Calu3 (cell line): ENCODE data around the gene SCAMP2. TPM values are rescaled to one million over a fixed set of nuclear protein-coding genes. Genes with fewer than 3 reads are reported as not detected.
A peak's percentile ranks its signal among the peaks of the same experiment; 100 is the strongest.

Source experiments
- BruUV-seq: library from RNA; stranded (reverse); fragments of 400-500 nt; replicated peaks from 2 replicates; lab custom pipeline; 2021; lab: Mats Ljungman, UMichigan
- CTCF ChIA-PET: fragments of 300-600 bp; sonication (Branson Sonifier 250); formaldehyde crosslinking; loops from one replicate; lab custom pipeline; 2022; ENCODE audit warnings: antibody characterized with exemption; lab: Charles Lee
- DNase-seq: peaks from one replicate; pipeline ENCODE4 v3.0.0; 2022
- H3K27ac Mint-ChIP-seq: one replicate; pipeline ENCODE4 v1.8.0; 2022; ENCODE audit warnings: mixed read lengths; ENCODE audit not compliant: unreplicated experiment
- H3K27me3 Mint-ChIP-seq: one replicate; pipeline ENCODE4 v1.8.0; 2022; ENCODE audit warnings: mixed read lengths; ENCODE audit not compliant: unreplicated experiment
- H3K36me3 Mint-ChIP-seq: one replicate; pipeline ENCODE4 v1.8.0; 2022; ENCODE audit warnings: mild to moderate bottlenecking, moderate library complexity, mixed read lengths; ENCODE audit not compliant: insufficient read depth, unreplicated experiment
- H3K4me1 Mint-ChIP-seq: one replicate; pipeline ENCODE4 v1.8.0; 2022; ENCODE audit warnings: mild to moderate bottlenecking, low read depth, mixed read lengths; ENCODE audit not compliant: unreplicated experiment
- H3K4me3 Mint-ChIP-seq: one replicate; pipeline ENCODE4 v1.8.0; 2022; ENCODE audit warnings: mild to moderate bottlenecking, low read depth, moderate library complexity, mixed read lengths; ENCODE audit not compliant: unreplicated experiment
- H3K9me3 Mint-ChIP-seq: one replicate; pipeline ENCODE4 v1.8.0; 2022; ENCODE audit warnings: low read depth, mixed read lengths; ENCODE audit not compliant: unreplicated experiment
- intact Hi-C: fragments of 100-400 bp; cut with micrococcal nuclease; formaldehyde crosslinking; loops from one replicate; pipeline ENCODE4 v1.10.0; 2022; ENCODE audit not compliant: unreplicated experiment
- total RNA-seq: library from RNA; stranded (reverse); gene quantifications from 2 replicates; pipeline ENCODE4 v1.2.3, GENCODE V29; 2022
- TF ChIP-seq, protein P1 (sequence below): fragments of 200-600 bp; IDR thresholded peaks from one replicate; pipeline ENCODE4 v1.8.0; 2022; ENCODE audit warnings: antibody characterized with exemption; ENCODE audit not compliant: unreplicated experiment

The SCAMP2 gene
- total RNA-seq, 1 experiment from 2014 or later = 114 TPM

DNA sequence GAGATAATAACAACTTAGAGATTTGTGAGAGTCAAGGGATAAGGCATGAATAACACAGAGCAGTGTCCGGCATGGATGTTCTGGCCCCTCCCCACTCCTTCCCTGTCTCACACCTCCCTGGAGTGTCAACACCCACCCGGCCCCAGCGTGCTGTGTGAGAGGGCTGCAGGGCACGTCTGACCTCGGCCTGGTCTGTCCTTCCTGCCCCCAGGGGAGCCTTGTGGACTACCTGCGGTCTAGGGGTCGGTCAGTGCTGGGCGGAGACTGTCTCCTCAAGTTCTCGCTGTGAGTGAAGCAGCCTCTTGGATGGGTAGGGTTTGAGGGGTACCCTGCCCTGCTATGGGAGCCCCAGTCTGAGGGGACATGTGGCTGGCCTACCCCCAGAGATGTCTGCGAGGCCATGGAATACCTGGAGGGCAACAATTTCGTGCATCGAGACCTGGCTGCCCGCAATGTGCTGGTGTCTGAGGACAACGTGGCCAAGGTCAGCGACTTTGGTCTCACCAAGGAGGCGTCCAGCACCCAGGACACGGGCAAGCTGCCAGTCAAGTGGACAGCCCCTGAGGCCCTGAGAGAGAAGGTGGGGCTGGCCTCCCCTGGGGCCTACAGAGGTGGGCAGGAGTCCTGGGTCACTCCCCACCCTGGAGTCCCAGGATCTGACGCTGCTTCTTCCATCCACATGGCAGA lies 71.7 kb downstream of the SCAMP2 start:
- Mint-ChIP-seq H3K27ac (no peak overlapping the region), H3K36me3 (peaks cover 31% of the 10 kb centered on the region), H3K4me1 (no peaks in the 10 kb centered on the region), H3K4me3 (no peak overlapping the region), H3K27me3 (peaks cover 3% of the 10 kb centered on the region), H3K9me3 (no peaks in the 10 kb centered on the region)
- TF ChIP-seq, protein P1, sequence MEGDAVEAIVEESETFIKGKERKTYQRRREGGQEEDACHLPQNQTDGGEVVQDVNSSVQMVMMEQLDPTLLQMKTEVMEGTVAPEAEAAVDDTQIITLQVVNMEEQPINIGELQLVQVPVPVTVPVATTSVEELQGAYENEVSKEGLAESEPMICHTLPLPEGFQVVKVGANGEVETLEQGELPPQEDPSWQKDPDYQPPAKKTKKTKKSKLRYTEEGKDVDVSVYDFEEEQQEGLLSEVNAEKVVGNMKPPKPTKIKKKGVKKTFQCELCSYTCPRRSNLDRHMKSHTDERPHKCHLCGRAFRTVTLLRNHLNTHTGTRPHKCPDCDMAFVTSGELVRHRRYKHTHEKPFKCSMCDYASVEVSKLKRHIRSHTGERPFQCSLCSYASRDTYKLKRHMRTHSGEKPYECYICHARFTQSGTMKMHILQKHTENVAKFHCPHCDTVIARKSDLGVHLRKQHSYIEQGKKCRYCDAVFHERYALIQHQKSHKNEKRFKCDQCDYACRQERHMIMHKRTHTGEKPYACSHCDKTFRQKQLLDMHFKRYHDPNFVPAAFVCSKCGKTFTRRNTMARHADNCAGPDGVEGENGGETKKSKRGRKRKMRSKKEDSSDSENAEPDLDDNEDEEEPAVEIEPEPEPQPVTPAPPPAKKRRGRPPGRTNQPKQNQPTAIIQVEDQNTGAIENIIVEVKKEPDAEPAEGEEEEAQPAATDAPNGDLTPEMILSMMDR = no peak
- intact Hi-C loops = no loop called here
- no TSS peak for BruUV-seq
- DNase-seq = no peak
- CTCF ChIA-PET = interaction anchor here (1.1 to 2.4 kb wide), 3 partner anchors 20 to 100 kb away, joined by 3 to 19 read pairs (median 5); partner anchors contain the start of gene CSK

DNA sequence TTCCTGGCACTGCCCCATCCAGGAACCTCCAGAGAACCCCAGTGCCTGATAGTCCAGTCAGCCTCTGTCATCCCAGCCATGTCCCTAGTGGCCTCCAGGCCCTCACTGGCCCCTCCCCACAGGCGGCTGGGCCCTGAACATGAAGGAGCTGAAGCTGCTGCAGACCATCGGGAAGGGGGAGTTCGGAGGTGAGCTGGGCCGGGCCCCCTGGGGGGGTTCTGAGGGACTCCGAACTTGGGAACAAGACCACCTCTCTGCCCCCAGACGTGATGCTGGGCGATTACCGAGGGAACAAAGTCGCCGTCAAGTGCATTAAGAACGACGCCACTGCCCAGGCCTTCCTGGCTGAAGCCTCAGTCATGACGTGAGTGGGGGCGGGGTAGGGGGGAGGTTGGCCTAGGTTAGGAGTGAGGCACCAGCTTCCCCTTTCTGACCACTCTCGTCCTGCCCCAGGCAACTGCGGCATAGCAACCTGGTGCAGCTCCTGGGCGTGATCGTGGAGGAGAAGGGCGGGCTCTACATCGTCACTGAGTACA lies 72.5 kb downstream of the SCAMP2 start:
- no peaks in the 10 kb centered on the region for H3K27me3 Mint-ChIP-seq
- CTCF ChIA-PET = interaction anchor here (0.9 to 2.4 kb wide), 5 partner anchors 11 to 150 kb away, joined by 3 to 19 read pairs (median 3); partner anchors contain the start of gene CSK
- H3K4me3 Mint-ChIP-seq = no peak overlapping the region
- H3K27ac Mint-ChIP-seq = no peak overlapping the region
- H3K9me3 Mint-ChIP-seq = no peaks in the 10 kb centered on the region
- BruUV-seq = no TSS peak
- intact Hi-C loops = loop anchor here (1.0 kb wide), 1 partner anchor 31 kb away; no protein-coding TSS in a partner anchor
- TF ChIP-seq, protein P1 = no peak
- no peak for DNase-seq
- H3K36me3 Mint-ChIP-seq = peaks cover 36% of the 10 kb centered on the region
- H3K4me1 Mint-ChIP-seq = no peaks in the 10 kb centered on the region

DNA sequence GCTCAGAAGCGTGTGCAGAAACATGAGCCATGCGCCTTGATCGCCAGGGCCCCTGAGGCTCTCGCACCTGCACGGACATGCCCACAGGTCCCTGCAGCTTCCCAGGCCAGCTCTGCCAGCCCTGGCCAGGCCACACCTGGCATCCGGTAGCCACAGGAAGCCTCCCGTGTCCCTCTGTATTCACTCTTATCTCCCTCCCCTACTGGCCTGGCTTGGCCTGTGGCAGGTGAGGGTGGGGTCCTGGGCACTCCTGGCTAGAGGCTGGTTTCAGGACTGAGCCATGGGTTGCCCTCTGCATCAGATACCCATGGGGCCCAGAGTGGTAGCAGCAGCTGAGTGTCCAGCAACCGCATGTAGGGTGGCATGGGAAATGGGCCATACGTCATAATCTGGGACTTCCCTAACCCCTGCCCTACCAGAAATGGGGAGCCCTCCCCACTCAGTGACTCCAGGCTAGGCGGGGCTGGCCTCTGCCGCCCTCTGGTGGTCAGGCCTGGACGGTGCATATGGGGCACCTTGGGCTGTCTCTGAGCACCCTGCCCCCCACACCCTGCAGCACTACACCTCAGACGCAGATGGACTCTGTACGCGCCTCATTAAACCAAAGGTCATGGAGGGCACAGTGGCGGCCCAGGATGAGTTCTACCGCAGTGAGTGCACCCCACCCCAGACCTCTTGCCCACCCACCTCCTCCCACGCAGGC lies 73.2 kb downstream of the SCAMP2 start:
- intact Hi-C loops = loop anchor here (1.0 kb wide), 1 partner anchor 31 kb away; no protein-coding TSS in a partner anchor
- no TSS peak for BruUV-seq
- Mint-ChIP-seq H3K4me1 (no peaks in the 10 kb centered on the region), H3K27ac (no peak overlapping the region), H3K4me3 (no peak overlapping the region), H3K9me3 (no peaks in the 10 kb centered on the region), H3K36me3 (peaks cover 36% of the 10 kb centered on the region), H3K27me3 (no peaks in the 10 kb centered on the region)
- peak; percentile 91 for DNase-seq
- CTCF ChIA-PET = interaction anchor here (0.6 to 2.4 kb wide), 9 partner anchors 11 to 767 kb away, joined by 3 to 19 read pairs (median 3); partner anchors contain the start of genes CPLX3 and CSK
- TF ChIP-seq, protein P1 = peak; percentile 98

DNA sequence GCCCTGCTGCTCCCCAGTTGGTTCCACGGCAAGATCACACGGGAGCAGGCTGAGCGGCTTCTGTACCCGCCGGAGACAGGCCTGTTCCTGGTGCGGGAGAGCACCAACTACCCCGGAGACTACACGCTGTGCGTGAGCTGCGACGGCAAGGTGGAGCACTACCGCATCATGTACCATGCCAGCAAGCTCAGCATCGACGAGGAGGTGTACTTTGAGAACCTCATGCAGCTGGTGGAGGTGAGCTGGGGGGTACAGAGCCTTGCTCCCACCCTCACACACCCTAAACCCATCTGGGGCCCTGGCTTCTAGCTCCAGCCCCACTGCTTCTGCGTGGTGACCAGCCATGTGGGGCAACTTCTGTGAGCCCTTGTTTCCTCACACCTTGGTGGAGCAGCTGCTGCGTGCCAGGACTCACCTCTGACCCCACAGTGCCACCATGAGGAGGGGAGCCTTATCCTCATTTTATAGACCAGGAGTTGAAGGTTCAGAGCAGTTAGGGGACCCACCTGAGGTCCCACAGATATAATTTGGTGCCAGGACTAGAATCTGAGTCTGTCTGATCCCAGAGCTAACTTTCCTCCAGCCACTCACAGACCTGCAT lies 73.8 kb downstream of the SCAMP2 start:
- intact Hi-C loops = no loop called here
- no peaks in the 10 kb centered on the region for H3K9me3 Mint-ChIP-seq
- DNase-seq = no peak
- no peaks in the 10 kb centered on the region for H3K4me1 Mint-ChIP-seq
- BruUV-seq = no TSS peak
- H3K4me3 Mint-ChIP-seq = no peak overlapping the region
- H3K36me3 Mint-ChIP-seq = peaks cover 36% of the 10 kb centered on the region
- H3K27me3 Mint-ChIP-seq = no peaks in the 10 kb centered on the region
- H3K27ac Mint-ChIP-seq = no peak overlapping the region
- CTCF ChIA-PET = interaction anchor here (0.6 to 2.4 kb wide), 9 partner anchors 10 to 767 kb away, joined by 3 to 19 read pairs (median 3); partner anchors contain the start of genes CPLX3 and CSK
- TF ChIP-seq, protein P1 = no peak
